Measurements from ENCODE around the gene ADIPOR2. TPM values are rescaled to one million over a fixed set of nuclear protein-coding genes. Genes with fewer than 3 reads are reported as not detected.

The ADIPOR2 gene
- total and polyA plus RNA-seq, 9 donors: 21.5 to 91.8 (median 42.0) TPM

DNA sequence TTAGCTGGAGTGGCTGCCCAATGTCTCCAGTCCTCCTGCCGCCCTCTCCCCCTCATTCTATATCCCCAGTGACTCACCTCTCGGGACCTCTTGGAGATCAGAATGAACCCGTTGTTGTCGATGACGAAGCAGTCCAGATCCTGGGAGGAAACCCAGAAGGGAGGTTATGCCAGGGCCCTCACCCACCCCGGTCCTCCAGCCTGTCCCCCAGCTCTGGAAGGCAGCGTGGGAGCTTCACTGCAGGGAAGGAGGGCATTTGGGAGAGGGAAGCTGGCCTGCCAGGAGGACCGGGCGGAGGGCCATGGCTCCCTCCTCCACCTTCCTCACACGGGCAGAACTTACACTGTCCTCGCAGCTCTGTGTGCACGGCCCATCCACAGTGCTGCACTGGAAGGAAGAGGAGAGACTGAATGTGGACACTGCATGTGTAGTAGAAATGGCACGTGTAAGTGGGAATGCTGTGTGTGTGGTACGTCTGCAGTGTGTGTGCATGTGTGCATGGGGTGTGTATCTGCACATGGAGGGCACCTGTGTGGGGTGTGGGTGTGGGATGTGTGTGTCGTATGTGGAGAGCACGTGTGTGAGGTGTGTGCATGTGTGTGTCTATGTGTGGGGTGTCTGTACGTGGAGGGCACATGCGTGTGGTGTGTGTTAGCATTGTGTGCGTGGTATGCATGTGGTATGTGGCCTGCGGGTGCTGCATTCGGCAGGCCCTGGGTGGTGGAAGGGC is 119.5 kb downstream of the ADIPOR2 start:
- H3K27me3 ChIP-seq: no peaks in the 10 kb centered on the region
- no peak for TF ChIP-seq POLR2A (IDR thresholded peaks at IDR 0.05)
- TF ChIP-seq EP300 (IDR thresholded peaks at IDR 0.05): no peak
- TF ChIP-seq, protein P1, sequence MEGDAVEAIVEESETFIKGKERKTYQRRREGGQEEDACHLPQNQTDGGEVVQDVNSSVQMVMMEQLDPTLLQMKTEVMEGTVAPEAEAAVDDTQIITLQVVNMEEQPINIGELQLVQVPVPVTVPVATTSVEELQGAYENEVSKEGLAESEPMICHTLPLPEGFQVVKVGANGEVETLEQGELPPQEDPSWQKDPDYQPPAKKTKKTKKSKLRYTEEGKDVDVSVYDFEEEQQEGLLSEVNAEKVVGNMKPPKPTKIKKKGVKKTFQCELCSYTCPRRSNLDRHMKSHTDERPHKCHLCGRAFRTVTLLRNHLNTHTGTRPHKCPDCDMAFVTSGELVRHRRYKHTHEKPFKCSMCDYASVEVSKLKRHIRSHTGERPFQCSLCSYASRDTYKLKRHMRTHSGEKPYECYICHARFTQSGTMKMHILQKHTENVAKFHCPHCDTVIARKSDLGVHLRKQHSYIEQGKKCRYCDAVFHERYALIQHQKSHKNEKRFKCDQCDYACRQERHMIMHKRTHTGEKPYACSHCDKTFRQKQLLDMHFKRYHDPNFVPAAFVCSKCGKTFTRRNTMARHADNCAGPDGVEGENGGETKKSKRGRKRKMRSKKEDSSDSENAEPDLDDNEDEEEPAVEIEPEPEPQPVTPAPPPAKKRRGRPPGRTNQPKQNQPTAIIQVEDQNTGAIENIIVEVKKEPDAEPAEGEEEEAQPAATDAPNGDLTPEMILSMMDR (IDR thresholded peaks at IDR 0.05): no peak
- no peaks in the 10 kb centered on the region for H3K4me1 ChIP-seq (ENCODE audit: insufficient read depth)
- intact Hi-C loops (cut with DNase I): no loop called here
- no peak overlapping the region for H3K27ac ChIP-seq
- H3K9me3 ChIP-seq: no peaks in the 10 kb centered on the region
- DNase-seq: no peak
- no peaks in the 10 kb centered on the region for H3K36me3 ChIP-seq
- 78 to 83% (median 79%) methylated on average over 21 of the region's 21 CpGs for WGBS, 3 donors
- H3K4me3 ChIP-seq: no peak overlapping the region

- H3K27me3 ChIP-seq: no peaks in the 10 kb centered on the region
- DNase-seq: no peak
- no peaks in the 10 kb centered on the region for H3K36me3 ChIP-seq
- no peaks in the 10 kb centered on the region for H3K9me3 ChIP-seq
- intact Hi-C loops (cut with DNase I): no loop called here
- H3K4me1 ChIP-seq (ENCODE audit: insufficient read depth): no peaks in the 10 kb centered on the region
- 85 to 91% (median 90%) methylated on average over 10 of the region's 10 CpGs for WGBS, 3 donors
- no peak overlapping the region for H3K4me3 ChIP-seq
- TF ChIP-seq EP300 (IDR thresholded peaks at IDR 0.05) (no peak), POLR2A (IDR thresholded peaks at IDR 0.05) (no peak)
- TF ChIP-seq, protein P1 (IDR thresholded peaks at IDR 0.05): no peak
- no peak overlapping the region for H3K27ac ChIP-seq
Observed at GRCh38 chr12:1810931-1811280, 120.0 kb downstream of the ADIPOR2 start.

DNA sequence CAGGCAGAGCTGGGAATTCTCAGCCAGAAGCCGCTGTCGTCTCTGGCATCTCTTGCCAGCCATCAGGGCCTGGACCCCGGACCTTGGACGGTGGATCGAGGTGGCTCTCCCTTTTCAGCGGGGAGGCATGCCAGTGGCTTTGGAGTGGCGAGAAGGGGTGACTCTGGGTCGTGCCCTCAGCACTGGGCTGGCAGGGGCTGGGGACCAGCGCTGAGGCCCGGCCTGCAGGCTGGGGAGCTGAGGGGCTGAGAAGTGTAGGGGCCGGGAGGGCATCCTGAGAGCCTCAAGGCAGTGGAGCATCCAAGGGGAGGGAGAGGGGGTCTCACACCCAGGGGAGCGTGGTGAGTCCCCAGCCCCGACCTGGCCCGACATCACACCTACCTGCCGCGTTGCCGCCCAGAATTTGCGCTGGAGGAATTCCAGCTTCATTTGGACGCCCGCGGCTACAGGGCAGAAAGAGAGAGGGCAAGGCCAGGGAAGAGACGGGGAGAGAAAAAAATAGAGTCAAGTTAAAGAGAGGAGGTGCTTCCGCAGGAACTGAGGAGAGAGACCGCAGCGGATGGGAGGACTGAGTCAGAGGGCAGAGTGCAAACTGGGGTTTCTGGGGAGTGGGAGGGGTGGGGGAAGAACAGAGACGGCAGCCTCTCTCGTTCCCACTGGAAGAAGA is 120.5 kb downstream of the ADIPOR2 start:
- no peaks in the 10 kb centered on the region for H3K27me3 ChIP-seq
- 47 to 53% (median 48%) methylated on average over 27 of the region's 27 CpGs for WGBS, 3 donors
- no peaks in the 10 kb centered on the region for H3K36me3 ChIP-seq
- H3K27ac ChIP-seq: no peak overlapping the region
- intact Hi-C loops (cut with DNase I): no loop called here
- H3K4me3 ChIP-seq: no peak overlapping the region
- H3K9me3 ChIP-seq: no peaks in the 10 kb centered on the region
- TF ChIP-seq POLR2A (IDR thresholded peaks at IDR 0.05): no peak
- TF ChIP-seq EP300 (IDR thresholded peaks at IDR 0.05): no peak
- TF ChIP-seq, protein P1 (IDR thresholded peaks at IDR 0.05): no peak
- DNase-seq: no peak
- H3K4me1 ChIP-seq (ENCODE audit: insufficient read depth): no peaks in the 10 kb centered on the region

- DNase-seq: no peak
- intact Hi-C loops (cut with DNase I): no loop called here
- WGBS, 3 donors: 68 to 72% (median 70%) methylated on average over 6 of the region's 6 CpGs
- Histone ChIP-seq H3K4me1 (ENCODE audit: insufficient read depth) (no peaks in the 10 kb centered on the region), H3K4me3 (no peak overlapping the region), H3K27ac (no peak overlapping the region), H3K36me3 (no peaks in the 10 kb centered on the region), H3K27me3 (no peaks in the 10 kb centered on the region), H3K9me3 (no peaks in the 10 kb centered on the region)
- TF ChIP-seq, protein P1 (IDR thresholded peaks at IDR 0.05): no peak
Observed at GRCh38 chr12:1811948-1812291, 121.0 kb downstream of the ADIPOR2 start.

Measured in ovary (tissue), 9 donors.